Measurements from ENCODE around the gene KDF1. TPM values are rescaled to one million over a fixed set of nuclear protein-coding genes. Genes with fewer than 3 reads are reported as not detected.

Gene KDF1
- total and polyA plus RNA-seq, 2 of the 13 experiments (the other 11 are each of a cell fraction or from before 2014, with no cell fraction given) = 1.9 to 4.9 TPM

- TF ChIP-seq PAXIP1 (CRISPR knock-in tag; conservative IDR thresholded peaks at IDR 0.05) (peak; percentile 38; the same call in 1 of the 2 replicates), ZNF737 (CRISPR knock-in tag; IDR thresholded peaks at IDR 0.05; ENCODE audit: borderline replicate concordance) (no peak; the same call in 1 of the 2 replicates), ZNF33A (CRISPR knock-in tag; IDR thresholded peaks at IDR 0.05; ENCODE audit: borderline replicate concordance) (0 out of 2 replicates have a peak, but pooled peaks have one; percentile 37), CCAR2 (optimal IDR thresholded peaks at IDR 0.05; ENCODE audit: low read depth, low read length) (no peak), MEIS1 (CRISPR knock-in tag; IDR thresholded peaks at IDR 0.05; ENCODE audit: borderline replicate concordance) (no peak; the same call in 1 of the 2 replicates), ZNF12 (CRISPR knock-in tag; IDR thresholded peaks at IDR 0.05) (peak; percentile 62), FOXM1 (CRISPR knock-in tag; IDR thresholded peaks at IDR 0.05) (no peak), ZNF264 (CRISPR knock-in tag; IDR thresholded peaks at IDR 0.05) (no peak), HMGA1 (CRISPR knock-in tag; conservative IDR thresholded peaks at IDR 0.05) (no peak), NBN (conservative IDR thresholded peaks at IDR 0.05) (no peak), ZNF768 (CRISPR knock-in tag; IDR thresholded peaks at IDR 0.05) (peak; percentile 57; the same call in 1 of the 2 replicates), ZNF296 (CRISPR knock-in tag; conservative IDR thresholded peaks at IDR 0.05) (no peak), MAFK (conservative IDR thresholded peaks at IDR 0.05 in 1 of 2, IDR thresholded peaks at IDR 0.05 in 1 of 2; ENCODE audit: low read length in 2 of 2) (no peak), PLRG1 (conservative IDR thresholded peaks at IDR 0.05) (no peak), MLXIP (CRISPR knock-in tag; IDR thresholded peaks at IDR 0.05; ENCODE audit: borderline replicate concordance) (no peak), MEF2D (CRISPR knock-in tag; IDR thresholded peaks at IDR 0.05) (peak; percentile 72), ZNF687 (CRISPR knock-in tag; IDR thresholded peaks at IDR 0.05) (peak; percentile 87), ZNF777 (CRISPR knock-in tag; IDR thresholded peaks at IDR 0.05) (no peak), RARG (CRISPR knock-in tag; IDR thresholded peaks at IDR 0.05; ENCODE audit: low read depth) (no peak), RELA (CRISPR knock-in tag; IDR thresholded peaks at IDR 0.05) (no peak)
These were observed 60.1 kb downstream of the KDF1 start, which contains the start of gene GPATCH3 (continued) for GRCh38 chr1:26900001-26900814.
